OCI-LY7 (cell line): ENCODE data around the gene TM7SF2. TPM values are rescaled to one million over a fixed set of nuclear protein-coding genes. Genes with fewer than 3 reads are reported as not detected.
A peak's percentile ranks its signal among the peaks of the same experiment; 100 is the strongest.

ENCODE experiments used
- BruUV-seq: library from RNA; stranded (reverse); fragments of 400-500 nt; replicated peaks from 2 replicates; lab custom pipeline; 2021; lab: Mats Ljungman, UMichigan
- CTCF ChIA-PET: fragments of 300-600 bp; sonication (Branson Sonifier 250); formaldehyde crosslinking; loops from one replicate; lab custom pipeline; 2022; ENCODE audit warnings: antibody characterized with exemption; ENCODE audit not compliant: unreplicated experiment; lab: Charles Lee
- POLR2A ChIA-PET: fragments of 300-600 bp; sonication (Branson Sonifier 250); formaldehyde crosslinking; loops from one replicate; lab custom pipeline; 2022; ENCODE audit warnings: antibody characterized with exemption; lab: Charles Lee
- DNase-seq: peaks from one replicate; pipeline ENCODE4 v3.0.0-alpha.2; 2015; ENCODE audit warnings: low spot score
- H2AFZ ChIP-seq: fragments of 200-600 bp; sonication (generic), shearing (Covaris generic); 2 replicates; pipeline ENCODE4 v1.6.1; 2014; ENCODE audit warnings: mild to moderate bottlenecking, antibody characterized with exemption, low read length, moderate library complexity
- H3K27ac ChIP-seq: fragments of 200-600 bp; sonication (generic); 2 replicates; pipeline ENCODE4 v1.5.1; 2014; ENCODE audit warnings: mixed run types, low read depth, mild to moderate bottlenecking, moderate library complexity, low read length, inconsistent platforms; ENCODE audit not compliant: poor library complexity, severe bottlenecking
- H3K36me3 ChIP-seq: fragments of 200-600 bp; sonication (generic); 2 replicates; pipeline ENCODE4 v1.6.1; 2014; ENCODE audit warnings: mild to moderate bottlenecking, antibody characterized with exemption, low read length, moderate library complexity, mixed read lengths; ENCODE audit not compliant: insufficient read depth
- H3K4me1 ChIP-seq: fragments of 200-600 bp; sonication (generic); 2 replicates; pipeline ENCODE4 v1.5.1; 2014; ENCODE audit warnings: mild to moderate bottlenecking, low read length; ENCODE audit not compliant: insufficient read depth, poor library complexity, severe bottlenecking
- H3K4me2 ChIP-seq: fragments of 200-600 bp; sonication (generic); 2 replicates; pipeline ENCODE4 v1.6.1; 2014; ENCODE audit warnings: mild to moderate bottlenecking, low read length
- H3K4me3 ChIP-seq: fragments of 200-600 bp; sonication (generic); 2 replicates; pipeline ENCODE4 v1.5.1; 2014; ENCODE audit warnings: mild to moderate bottlenecking, low read depth, low read length; ENCODE audit not compliant: poor library complexity, severe bottlenecking
- H3K79me2 ChIP-seq: fragments of 200-600 bp; sonication (generic); 2 replicates; pipeline ENCODE4 v1.6.1; 2016; ENCODE audit warnings: low read depth, mild to moderate bottlenecking, low read length, moderate library complexity, mixed read lengths; ENCODE audit not compliant: insufficient read depth
- H3K9me2 ChIP-seq: fragments of 200-600 bp; sonication (generic); 2 replicates; pipeline ENCODE4 v1.6.1; 2016; ENCODE audit warnings: mild to moderate bottlenecking, low read length, mixed read lengths; ENCODE audit not compliant: insufficient read depth
- H3K9me3 ChIP-seq: fragments of 200-600 bp; sonication (generic); 2 replicates; pipeline ENCODE4 v1.6.1; 2014; ENCODE audit warnings: mild to moderate bottlenecking, mixed run types, low read length, mixed read lengths
- H4K20me1 ChIP-seq: fragments of 200-600 bp; sonication (generic); 2 replicates; pipeline ENCODE4 v1.6.1; 2014; ENCODE audit warnings: mild to moderate bottlenecking, antibody characterized with exemption, low read length, moderate library complexity, mixed read lengths; ENCODE audit not compliant: insufficient read depth
- CTCF ChIP-seq: fragments of 200-600 bp; sonication (generic); conservative IDR thresholded peaks from 2 replicates; pipeline ENCODE4 v1.5.1; 2014; ENCODE audit warnings: mild to moderate bottlenecking, antibody characterized with exemption, low read length, moderate library complexity, mixed read lengths
- EZH2phosphoT487 ChIP-seq: fragments of 200-600 bp; sonication (generic); IDR thresholded peaks from 2 replicates; pipeline ENCODE4 v1.6.1; 2018; ENCODE audit warnings: low read depth, borderline replicate concordance, mild to moderate bottlenecking, mixed run types, antibody characterized with exemption, low read length, moderate library complexity, mixed read lengths
- intact Hi-C: fragments of 100-400 bp; cut with micrococcal nuclease; formaldehyde crosslinking; loops from one replicate; pipeline ENCODE4 v1.10.0; 2022; ENCODE audit not compliant: unreplicated experiment
- total RNA-seq, 2 experiments: library from RNA; depleted of rRNA in 1 of 2; stranded (reverse); fragments of >200 nt in 1 of 2; shearing (Covaris generic) in 1 of 2; gene quantifications; 2 replicates each; pipeline ENCODE4 v1.2.3, GENCODE V29; 2014 to 2022

Gene TM7SF2
- total RNA-seq, 2 experiments from 2014 or later: 25.8 to 54.1 TPM

- Histone ChIP-seq H3K79me2 (peaks cover 59% of the 10 kb centered on the region), H3K9me3 (no peaks in the 10 kb centered on the region), H3K4me1 (peaks cover 53% of the 10 kb centered on the region), H3K27ac (peak overlapping the region; percentile 98), H3K4me3 (no peak overlapping the region), H2AFZ (no peak overlapping the region), H3K4me2 (no peak overlapping the region), H3K36me3 (peaks cover 82% of the 10 kb centered on the region), H3K9me2 (no peaks in the 10 kb centered on the region), H4K20me1 (peaks cover 9% of the 10 kb centered on the region; the same call in 1 of the 2 replicates)
- DNase-seq: no peak
- BruUV-seq: no TSS peak
- ChIA-PET CTCF (no interaction called here), POLR2A (interaction anchor here (1.3 kb wide), 1 partner anchor 10 kb away, joined by 3 read pairs; no protein-coding TSS in a partner anchor)
- TF ChIP-seq EZH2phosphoT487 (no peak), CTCF (no peak)
- intact Hi-C loops: no loop called here
Observed at GRCh38 chr11:65125197-65126056, 13.8 kb downstream of the TM7SF2 start.

GRCh38 chr11:65126624-65127274, 15.1 kb downstream of the TM7SF2 start:
- Histone ChIP-seq H3K36me3 (peaks cover 82% of the 10 kb centered on the region), H3K4me2 (no peak overlapping the region), H3K9me2 (no peaks in the 10 kb centered on the region), H2AFZ (no peak overlapping the region), H3K79me2 (peaks cover 59% of the 10 kb centered on the region), H3K9me3 (no peaks in the 10 kb centered on the region), H3K27ac (peak overlapping the region; percentile 98), H3K4me3 (no peak overlapping the region), H3K4me1 (peaks cover 59% of the 10 kb centered on the region), H4K20me1 (no peaks in the 10 kb centered on the region)
- intact Hi-C loops: no loop called here
- DNase-seq: no peak
- CTCF ChIA-PET: no interaction called here
- TF ChIP-seq EZH2phosphoT487 (no peak), CTCF (no peak)
- POLR2A ChIA-PET: no interaction called here
- BruUV-seq: no TSS peak
